ENCODE results near the gene ANO8.

ANO8 gene

DNA sequence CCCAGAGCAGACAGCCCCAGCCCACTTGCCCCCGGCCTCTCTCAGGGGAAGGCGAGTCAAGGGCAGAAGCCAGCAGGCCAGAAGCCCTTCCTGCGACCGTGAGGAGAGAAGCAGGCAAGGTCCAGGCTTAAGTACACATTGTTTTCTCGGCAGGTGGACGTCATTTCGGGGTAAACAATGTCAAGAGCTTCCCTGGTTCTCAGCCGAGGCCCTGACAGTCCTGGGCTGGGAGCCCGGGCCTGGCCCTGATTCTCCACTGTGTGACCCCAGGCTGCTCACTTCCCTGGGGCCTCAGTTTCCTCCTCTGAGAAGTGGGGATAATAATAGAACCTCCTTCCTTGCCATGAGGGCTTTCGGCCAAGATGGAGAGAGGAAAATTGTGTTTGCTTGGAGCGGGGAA, 23.1 kb upstream of the ANO8 start:
- Histone ChIP-seq H3K27me3 (ENCODE audit: insufficient read depth, low read length) (no peaks in the 10 kb centered on the region), H3K36me3 (ENCODE audit: insufficient read depth, low read length) (no peaks in the 10 kb centered on the region), H3K4me1 (ENCODE audit: insufficient read depth, low read length) (no peaks in the 10 kb centered on the region), H3K4me3 (ENCODE audit: low read length) (no peak overlapping the region), H2AFZ (ENCODE audit: low read depth, low read length) (no peak overlapping the region), H3K9me3 (ENCODE audit: low read length) (no peaks in the 10 kb centered on the region)

DNA sequence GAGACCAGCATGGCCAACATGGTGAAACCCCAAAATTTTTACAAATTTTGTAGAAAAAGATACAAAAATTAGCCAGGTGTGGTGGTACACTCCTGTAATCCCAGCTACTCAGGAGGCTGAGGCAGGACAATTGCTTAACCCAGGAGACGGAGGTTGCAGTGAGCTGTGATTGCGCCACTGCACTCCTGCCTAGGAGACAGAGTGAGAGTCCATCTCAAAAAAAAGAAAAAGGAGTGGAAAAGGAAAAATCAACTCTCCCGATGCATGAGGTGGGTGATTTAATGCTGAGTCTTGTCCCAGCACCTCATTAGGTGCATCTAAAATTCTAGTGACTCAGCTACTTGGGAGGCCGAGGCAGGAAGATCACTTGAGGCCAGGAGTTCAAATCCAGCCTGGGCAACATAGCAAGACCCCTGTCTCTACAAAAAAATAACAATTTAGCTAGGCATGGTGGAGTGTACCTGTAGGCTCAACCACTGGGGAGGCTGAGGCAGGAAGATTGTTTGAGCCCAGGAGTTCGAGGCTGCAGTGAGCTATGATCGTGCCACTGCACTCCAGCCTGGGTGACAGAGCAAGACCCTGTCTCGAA, 22.5 kb upstream of the ANO8 start:
- H3K36me3 ChIP-seq (ENCODE audit: insufficient read depth, low read length), result no peaks in the 10 kb centered on the region
- H3K4me3 ChIP-seq (ENCODE audit: low read length), result no peak overlapping the region
- H3K27me3 ChIP-seq (ENCODE audit: insufficient read depth, low read length), result no peaks in the 10 kb centered on the region
- H3K4me1 ChIP-seq (ENCODE audit: insufficient read depth, low read length), result no peaks in the 10 kb centered on the region
- H2AFZ ChIP-seq (ENCODE audit: low read depth, low read length), result no peak overlapping the region
- H3K9me3 ChIP-seq (ENCODE audit: low read length), result no peaks in the 10 kb centered on the region

DNA sequence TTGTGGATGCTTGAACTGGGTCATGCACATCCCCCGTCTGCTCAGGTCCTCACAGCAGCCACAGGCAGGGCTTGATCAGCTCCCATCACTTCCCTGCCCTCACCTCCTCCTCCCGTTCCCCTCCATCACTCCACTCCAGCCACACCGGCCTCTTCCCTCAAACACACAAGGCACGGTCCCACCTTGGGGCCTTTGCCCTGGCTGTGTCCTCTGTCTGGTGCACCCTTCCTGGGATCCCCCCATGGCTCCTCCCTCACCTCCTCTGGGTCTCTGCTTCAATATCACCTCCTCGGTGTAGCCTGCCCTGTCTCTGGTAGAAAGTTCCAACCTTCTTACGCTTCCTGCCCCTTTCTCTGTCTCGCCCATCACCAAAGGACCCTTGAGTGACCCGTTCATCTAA, 18.7 kb upstream of the ANO8 start:
- H3K36me3 ChIP-seq (ENCODE audit: insufficient read depth, low read length), result no peaks in the 10 kb centered on the region
- H3K9me3 ChIP-seq (ENCODE audit: low read length), result no peaks in the 10 kb centered on the region
- no peak overlapping the region for H3K4me3 ChIP-seq (ENCODE audit: low read length)
- H3K4me1 ChIP-seq (ENCODE audit: insufficient read depth, low read length), result no peaks in the 10 kb centered on the region
- no peak overlapping the region for H2AFZ ChIP-seq (ENCODE audit: low read depth, low read length)
- H3K27me3 ChIP-seq (ENCODE audit: insufficient read depth, low read length), result no peaks in the 10 kb centered on the region

DNA sequence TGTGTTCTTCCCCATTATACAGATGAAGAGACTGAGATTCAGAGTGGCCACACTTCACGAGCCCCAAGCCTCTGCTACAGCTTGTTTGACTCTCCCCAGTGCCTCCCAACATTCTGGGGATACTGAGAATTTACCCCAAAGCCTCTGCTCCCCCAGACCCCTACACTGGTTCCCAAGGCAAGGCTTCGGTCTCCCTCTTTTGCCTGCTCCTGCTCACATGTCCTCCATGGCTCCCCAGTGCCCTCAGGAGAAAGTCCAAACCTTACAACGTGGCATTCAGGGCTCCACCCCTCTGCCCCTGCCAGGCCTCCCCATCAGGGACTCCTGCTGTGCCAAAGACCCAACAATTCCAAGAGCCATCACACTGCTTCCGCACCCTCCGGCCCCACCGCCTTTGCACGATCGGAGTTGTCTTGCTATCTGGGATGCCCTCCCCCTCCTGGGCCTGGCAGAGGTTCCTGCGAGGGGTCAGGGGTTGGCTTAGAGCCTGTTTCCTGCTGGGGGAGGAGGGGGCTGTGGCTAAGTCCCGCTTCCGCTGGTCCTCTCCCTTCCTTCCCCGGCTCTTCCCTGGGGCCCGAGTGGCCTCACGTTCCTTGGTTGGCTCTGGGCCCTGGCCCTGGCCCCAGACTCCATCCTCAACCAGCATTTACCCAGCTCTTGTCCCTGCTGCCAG, 18.1 kb upstream of the ANO8 start:
- H3K36me3 ChIP-seq (ENCODE audit: insufficient read depth, low read length), result no peaks in the 10 kb centered on the region
- no peaks in the 10 kb centered on the region for H3K27me3 ChIP-seq (ENCODE audit: insufficient read depth, low read length)
- H3K9me3 ChIP-seq (ENCODE audit: low read length), result no peaks in the 10 kb centered on the region
- no peak overlapping the region for H2AFZ ChIP-seq (ENCODE audit: low read depth, low read length)
- no peaks in the 10 kb centered on the region for H3K4me1 ChIP-seq (ENCODE audit: insufficient read depth, low read length)
- H3K4me3 ChIP-seq (ENCODE audit: low read length), result no peak overlapping the region

DNA sequence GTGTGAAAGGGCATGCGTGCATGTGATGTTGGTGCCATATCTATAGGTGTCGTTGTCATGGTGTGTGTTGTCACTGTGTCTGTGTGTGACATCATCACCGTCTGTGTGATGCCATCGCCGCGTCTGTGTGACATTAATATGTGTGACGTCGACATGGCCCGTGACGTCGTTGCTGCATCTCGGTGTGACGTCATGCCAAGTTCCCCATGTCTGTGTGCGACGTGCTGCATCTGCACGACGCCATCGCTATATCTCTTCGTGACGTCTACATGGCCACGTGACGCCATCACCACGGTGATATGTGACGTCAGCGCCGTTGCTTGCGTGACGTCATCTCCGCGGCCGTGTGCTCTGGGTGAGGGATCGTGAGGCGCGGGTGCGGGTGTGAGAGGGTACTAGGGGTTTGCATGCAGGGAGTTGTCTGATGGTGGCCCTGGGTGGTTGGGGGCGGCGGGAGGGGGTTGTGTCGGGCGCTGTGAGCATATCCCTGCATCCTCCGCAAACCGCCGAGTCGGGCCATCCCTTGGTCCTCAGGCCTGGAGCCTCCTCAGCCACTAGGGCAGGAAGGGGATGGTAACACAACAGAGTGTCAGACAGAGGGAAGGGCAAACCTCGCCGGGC, 17.3 kb upstream of the ANO8 start:
- no peaks in the 10 kb centered on the region for H3K9me3 ChIP-seq (ENCODE audit: low read length)
- no peaks in the 10 kb centered on the region for H3K27me3 ChIP-seq (ENCODE audit: insufficient read depth, low read length)
- no peak overlapping the region for H2AFZ ChIP-seq (ENCODE audit: low read depth, low read length)
- no peak overlapping the region for H3K4me3 ChIP-seq (ENCODE audit: low read length)
- no peaks in the 10 kb centered on the region for H3K4me1 ChIP-seq (ENCODE audit: insufficient read depth, low read length)
- H3K36me3 ChIP-seq (ENCODE audit: insufficient read depth, low read length), result no peaks in the 10 kb centered on the region

DNA sequence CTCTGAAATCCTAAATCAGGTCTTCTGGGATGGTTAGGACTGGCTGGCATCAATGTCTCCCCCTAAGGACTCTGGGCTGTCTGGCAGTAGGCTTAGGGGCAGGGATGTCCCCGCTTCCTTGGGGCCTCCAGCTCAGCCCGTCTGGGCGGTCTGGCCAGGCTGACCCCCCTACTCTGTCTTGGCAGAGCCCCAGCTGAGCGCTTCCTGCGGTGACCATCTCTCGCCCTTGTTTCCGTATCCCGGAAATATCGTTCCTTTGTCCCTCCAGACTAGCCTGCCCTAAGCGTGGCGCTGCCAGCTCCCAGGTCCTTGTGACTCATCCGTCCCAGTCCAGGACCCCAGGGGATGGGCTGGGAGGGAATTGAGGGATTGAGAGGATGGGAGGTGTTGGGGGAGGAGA, 14.0 kb upstream of the ANO8 start:
- Histone ChIP-seq H3K4me1 (ENCODE audit: insufficient read depth, low read length) (no peaks in the 10 kb centered on the region), H3K9me3 (ENCODE audit: low read length) (no peaks in the 10 kb centered on the region), H3K4me3 (ENCODE audit: low read length) (no peak overlapping the region)

DNA sequence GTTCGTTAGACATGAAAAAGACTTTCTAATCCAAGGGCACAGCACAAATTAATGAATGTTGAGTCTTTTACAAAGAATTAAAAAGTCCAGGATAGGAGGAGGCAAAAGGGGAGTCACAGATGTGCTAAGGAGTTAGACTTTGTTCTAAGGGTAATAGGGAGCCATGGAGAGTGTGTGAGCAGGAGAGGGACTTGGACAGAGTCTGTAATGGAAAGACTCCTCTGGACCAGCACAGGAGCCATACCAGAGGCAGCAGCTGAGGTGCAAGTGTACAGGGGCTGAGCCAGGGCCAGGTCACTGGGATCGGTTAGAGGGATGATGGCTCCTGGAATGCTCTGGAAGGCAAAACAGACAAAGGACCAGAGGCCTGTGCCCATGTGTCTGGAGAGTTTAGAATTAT, 13.2 kb upstream of the ANO8 start:
- Histone ChIP-seq H3K9me3 (ENCODE audit: low read length) (no peaks in the 10 kb centered on the region), H2AFZ (ENCODE audit: low read depth, low read length) (no peak overlapping the region), H3K27me3 (ENCODE audit: insufficient read depth, low read length) (no peaks in the 10 kb centered on the region), H3K36me3 (ENCODE audit: insufficient read depth, low read length) (no peaks in the 10 kb centered on the region), H3K4me1 (ENCODE audit: insufficient read depth, low read length) (no peaks in the 10 kb centered on the region), H3K4me3 (ENCODE audit: low read length) (no peak overlapping the region)

More for the DNA sequence above, 14.0 kb upstream of the ANO8 start:
- no peaks in the 10 kb centered on the region for H3K36me3 ChIP-seq (ENCODE audit: insufficient read depth, low read length)
- peak overlapping the region; percentile 31 for H2AFZ ChIP-seq (ENCODE audit: low read depth, low read length)
- H3K27me3 ChIP-seq (ENCODE audit: insufficient read depth, low read length), result no peaks in the 10 kb centered on the region

DNA sequence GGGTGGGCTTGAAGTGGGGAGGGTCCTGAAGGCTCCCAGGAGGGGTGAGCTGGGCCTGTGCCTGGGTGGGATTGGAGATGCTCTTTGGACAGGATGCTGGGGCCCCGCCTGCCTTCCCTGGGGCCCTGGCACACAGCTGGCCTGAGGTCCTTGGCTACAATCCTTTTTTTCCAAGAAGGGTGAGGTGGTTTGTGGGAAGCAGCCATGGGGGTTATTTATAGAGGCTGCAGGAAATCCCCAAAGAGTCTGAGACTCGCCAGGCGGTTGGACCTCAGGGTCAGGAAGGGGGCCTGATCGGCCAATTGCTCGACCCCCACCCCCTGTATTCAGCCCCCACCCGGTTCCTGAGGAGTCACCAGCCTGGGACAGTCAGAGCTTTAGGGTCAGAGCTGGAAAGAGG, 12.7 kb upstream of the ANO8 start:
- no peaks in the 10 kb centered on the region for H3K4me1 ChIP-seq (ENCODE audit: insufficient read depth, low read length)
- H3K27me3 ChIP-seq (ENCODE audit: insufficient read depth, low read length), result no peaks in the 10 kb centered on the region
- no peak overlapping the region for H3K4me3 ChIP-seq (ENCODE audit: low read length)
- H3K9me3 ChIP-seq (ENCODE audit: low read length), result no peaks in the 10 kb centered on the region
- H2AFZ ChIP-seq (ENCODE audit: low read depth, low read length), result no peak overlapping the region
- no peaks in the 10 kb centered on the region for H3K36me3 ChIP-seq (ENCODE audit: insufficient read depth, low read length)

DNA sequence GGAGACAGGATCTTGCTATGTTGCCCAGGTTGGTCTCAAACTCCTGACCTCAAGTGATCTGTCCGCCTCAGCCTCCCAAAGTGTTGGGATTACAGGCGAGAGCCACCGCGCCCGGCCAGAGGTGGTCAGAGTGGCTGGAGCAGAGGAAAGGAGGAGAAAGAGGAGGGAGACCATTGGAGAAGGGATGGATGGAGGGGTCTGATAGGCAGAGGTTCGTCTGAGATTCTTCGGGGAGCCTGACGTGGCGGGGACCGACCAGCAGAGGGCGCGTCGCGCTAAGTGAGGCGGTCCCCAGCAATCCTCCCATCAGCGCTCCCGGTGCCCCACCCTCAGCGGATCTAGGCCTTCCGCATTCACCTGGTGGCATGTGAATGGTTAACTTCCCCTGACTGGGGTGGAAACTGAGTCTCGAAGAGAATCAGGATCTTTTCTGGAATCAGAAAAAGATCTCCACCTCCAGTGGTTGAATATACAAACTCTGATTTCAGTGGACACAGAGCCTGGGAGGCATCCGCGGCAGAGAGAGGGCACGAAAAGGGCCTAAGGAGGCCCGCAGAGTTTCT, 11.5 kb upstream of the ANO8 start:
- Histone ChIP-seq H3K4me3 (ENCODE audit: low read length) (no peak overlapping the region), H2AFZ (ENCODE audit: low read depth, low read length) (no peak overlapping the region)

DNA sequence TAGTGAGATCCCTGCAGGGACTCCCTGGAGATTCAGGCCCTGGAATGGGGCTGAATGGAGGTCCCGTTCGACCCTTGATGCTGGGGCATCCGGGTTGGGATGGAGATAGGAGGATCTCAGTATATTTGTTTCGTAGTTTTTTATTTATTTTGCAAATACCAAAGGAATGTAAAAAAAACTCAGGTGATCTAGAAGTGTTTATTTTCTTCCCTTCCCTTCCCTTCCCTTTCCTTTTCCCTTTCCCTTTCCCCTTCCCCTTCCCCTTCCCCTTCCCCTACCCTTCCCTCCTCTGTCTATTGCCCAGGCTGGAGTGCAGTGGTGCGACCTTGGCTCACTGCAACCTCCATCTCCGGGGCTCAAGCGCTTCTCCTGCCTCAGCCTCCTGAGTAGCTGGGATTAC, 7.2 kb upstream of the ANO8 start:
- no peaks in the 10 kb centered on the region for H3K9me3 ChIP-seq (ENCODE audit: low read length)
- H3K36me3 ChIP-seq (ENCODE audit: insufficient read depth, low read length), result peaks cover 11% of the 10 kb centered on the region
- H3K27me3 ChIP-seq (ENCODE audit: insufficient read depth, low read length), result no peaks in the 10 kb centered on the region
- peaks cover 9% of the 10 kb centered on the region for H3K4me1 ChIP-seq (ENCODE audit: insufficient read depth, low read length)
- H3K4me3 ChIP-seq (ENCODE audit: low read length), result no peak overlapping the region
- no peak overlapping the region for H2AFZ ChIP-seq (ENCODE audit: low read depth, low read length)

More for the DNA sequence above, 11.5 kb upstream of the ANO8 start:
- Histone ChIP-seq H3K9me3 (ENCODE audit: low read length) (no peaks in the 10 kb centered on the region), H3K4me1 (ENCODE audit: insufficient read depth, low read length) (no peaks in the 10 kb centered on the region), H3K36me3 (ENCODE audit: insufficient read depth, low read length) (peaks cover 7% of the 10 kb centered on the region), H3K27me3 (ENCODE audit: insufficient read depth, low read length) (no peaks in the 10 kb centered on the region)

DNA sequence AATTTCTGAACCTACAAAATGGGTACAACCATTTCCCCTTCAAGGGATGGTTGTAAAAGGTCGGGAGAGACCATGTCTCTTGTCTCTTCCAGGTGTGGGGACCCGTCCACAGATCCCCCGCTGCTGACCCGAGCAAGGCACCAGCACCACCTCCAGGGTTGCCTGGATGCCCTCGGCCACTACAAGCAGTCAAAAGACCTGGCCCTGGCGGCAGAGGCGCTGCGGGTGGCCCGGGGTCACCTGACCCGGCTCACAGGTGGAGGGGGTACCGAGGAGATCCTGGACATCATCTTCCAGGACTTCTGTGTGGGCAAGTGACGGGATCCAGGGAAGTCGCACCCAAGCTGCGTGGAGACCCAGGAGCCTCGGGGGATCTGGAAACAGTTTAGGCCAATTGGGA, 6.7 kb upstream of the ANO8 start:
- Histone ChIP-seq H3K27me3 (ENCODE audit: insufficient read depth, low read length) (no peaks in the 10 kb centered on the region), H2AFZ (ENCODE audit: low read depth, low read length) (no peak overlapping the region), H3K4me3 (ENCODE audit: low read length) (no peak overlapping the region), H3K36me3 (ENCODE audit: insufficient read depth, low read length) (peaks cover 11% of the 10 kb centered on the region), H3K9me3 (ENCODE audit: low read length) (no peaks in the 10 kb centered on the region), H3K4me1 (ENCODE audit: insufficient read depth, low read length) (peaks cover 9% of the 10 kb centered on the region)

DNA sequence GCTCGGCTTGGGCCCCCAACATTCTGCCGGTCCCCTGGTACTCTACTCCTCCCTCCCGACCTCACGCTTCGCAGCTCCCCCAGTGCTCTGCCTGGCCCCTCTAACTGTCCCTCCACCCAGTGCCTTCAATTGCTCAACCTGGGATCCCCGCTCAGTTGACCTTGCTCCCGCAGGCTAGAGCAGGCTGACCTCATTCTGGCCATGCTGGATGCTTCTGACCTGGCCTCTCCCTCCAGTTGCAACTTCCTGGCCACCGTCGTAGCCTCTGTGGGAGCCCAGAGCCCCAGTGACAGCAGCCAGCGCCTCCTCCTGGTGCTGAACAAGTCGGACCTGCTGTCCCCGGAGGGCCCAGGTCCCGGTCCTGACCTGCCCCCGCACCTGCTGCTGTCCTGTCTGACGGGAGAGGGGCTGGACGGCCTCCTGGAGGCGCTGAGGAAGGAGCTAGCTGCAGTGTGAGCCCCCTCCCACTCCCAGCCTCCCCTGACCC, 6.3 kb upstream of the ANO8 start:
- Histone ChIP-seq H3K4me3 (ENCODE audit: low read length) (no peak overlapping the region), H3K9me3 (ENCODE audit: low read length) (no peaks in the 10 kb centered on the region), H3K36me3 (ENCODE audit: insufficient read depth, low read length) (peaks cover 11% of the 10 kb centered on the region), H3K4me1 (ENCODE audit: insufficient read depth, low read length) (peaks cover 9% of the 10 kb centered on the region), H3K27me3 (ENCODE audit: insufficient read depth, low read length) (no peaks in the 10 kb centered on the region), H2AFZ (ENCODE audit: low read depth, low read length) (no peak overlapping the region)

DNA sequence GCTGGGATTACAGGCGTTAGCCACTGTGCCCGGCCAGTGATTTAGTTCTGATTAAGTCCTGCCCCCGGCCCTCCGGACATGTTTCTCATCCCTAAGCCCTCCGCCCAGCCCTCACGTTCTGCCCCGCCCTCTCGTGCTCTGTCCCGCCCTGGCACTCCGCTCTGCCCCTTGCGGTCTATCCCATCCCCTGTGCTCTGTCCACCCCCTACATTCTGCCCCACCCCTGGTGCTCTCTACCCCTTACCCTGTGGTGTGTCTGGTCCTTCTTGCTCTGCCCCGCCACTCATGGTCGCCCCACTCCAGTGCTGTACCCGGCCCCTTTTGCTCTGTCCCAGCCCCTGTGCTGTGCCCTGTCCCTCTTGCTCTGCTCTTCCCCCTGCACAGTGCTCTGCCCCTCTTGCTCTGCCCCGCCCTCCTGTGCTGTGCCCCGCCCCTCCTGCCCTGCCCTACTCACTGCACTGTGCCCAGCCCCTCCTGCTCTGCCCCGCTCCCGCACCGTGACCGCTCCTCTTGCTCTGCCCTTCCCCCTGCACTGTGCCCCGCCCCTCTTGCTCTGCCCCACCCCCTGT, 5.7 kb upstream of the ANO8 start:
- Histone ChIP-seq H3K27me3 (ENCODE audit: insufficient read depth, low read length) (no peaks in the 10 kb centered on the region), H2AFZ (ENCODE audit: low read depth, low read length) (no peak overlapping the region), H3K4me3 (ENCODE audit: low read length) (no peak overlapping the region), H3K9me3 (ENCODE audit: low read length) (no peaks in the 10 kb centered on the region), H3K36me3 (ENCODE audit: insufficient read depth, low read length) (peaks cover 11% of the 10 kb centered on the region), H3K4me1 (ENCODE audit: insufficient read depth, low read length) (peaks cover 9% of the 10 kb centered on the region)

Data from neuron (in vitro differentiated cells).